ENCODE data around the gene PFDN4.

The PFDN4 gene

DNA sequence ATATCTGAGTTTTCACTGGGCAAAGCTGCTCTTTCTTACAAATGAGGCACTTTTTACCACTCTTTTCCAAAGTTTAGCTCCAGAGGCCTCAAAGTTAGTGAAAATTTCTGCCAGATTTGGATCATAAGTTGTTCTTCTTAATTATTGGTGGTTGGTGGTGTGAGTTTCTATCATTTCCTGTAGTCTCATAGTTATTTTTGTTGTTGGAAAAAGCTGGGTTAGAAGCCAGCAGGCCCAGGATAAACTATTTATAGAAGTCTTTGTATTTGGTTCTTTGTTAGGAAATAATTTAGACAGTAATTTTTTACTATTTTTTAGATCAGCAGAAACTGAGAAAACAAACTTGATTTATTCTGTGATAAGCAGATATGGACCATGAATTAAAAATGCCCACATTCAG lies 10.6 kb downstream of the PFDN4 start:
- no peak overlapping the region for H3K4me3 ChIP-seq (ENCODE audit: low read depth, low read length)
- no peak for DNase-seq (ENCODE audit: low read depth)
- TF ChIP-seq POLR2A (IDR thresholded peaks at IDR 0.05; ENCODE audit: extremely low read depth, insufficient read length) (no peak), MYC (IDR thresholded peaks at IDR 0.05; ENCODE audit: low read depth, low read length) (no peak)
- TF ChIP-seq, protein P1, sequence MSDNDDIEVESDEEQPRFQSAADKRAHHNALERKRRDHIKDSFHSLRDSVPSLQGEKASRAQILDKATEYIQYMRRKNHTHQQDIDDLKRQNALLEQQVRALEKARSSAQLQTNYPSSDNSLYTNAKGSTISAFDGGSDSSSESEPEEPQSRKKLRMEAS (IDR thresholded peaks at IDR 0.05; ENCODE audit: low read depth, low read length): no peak
- TF ChIP-seq, protein P2, sequence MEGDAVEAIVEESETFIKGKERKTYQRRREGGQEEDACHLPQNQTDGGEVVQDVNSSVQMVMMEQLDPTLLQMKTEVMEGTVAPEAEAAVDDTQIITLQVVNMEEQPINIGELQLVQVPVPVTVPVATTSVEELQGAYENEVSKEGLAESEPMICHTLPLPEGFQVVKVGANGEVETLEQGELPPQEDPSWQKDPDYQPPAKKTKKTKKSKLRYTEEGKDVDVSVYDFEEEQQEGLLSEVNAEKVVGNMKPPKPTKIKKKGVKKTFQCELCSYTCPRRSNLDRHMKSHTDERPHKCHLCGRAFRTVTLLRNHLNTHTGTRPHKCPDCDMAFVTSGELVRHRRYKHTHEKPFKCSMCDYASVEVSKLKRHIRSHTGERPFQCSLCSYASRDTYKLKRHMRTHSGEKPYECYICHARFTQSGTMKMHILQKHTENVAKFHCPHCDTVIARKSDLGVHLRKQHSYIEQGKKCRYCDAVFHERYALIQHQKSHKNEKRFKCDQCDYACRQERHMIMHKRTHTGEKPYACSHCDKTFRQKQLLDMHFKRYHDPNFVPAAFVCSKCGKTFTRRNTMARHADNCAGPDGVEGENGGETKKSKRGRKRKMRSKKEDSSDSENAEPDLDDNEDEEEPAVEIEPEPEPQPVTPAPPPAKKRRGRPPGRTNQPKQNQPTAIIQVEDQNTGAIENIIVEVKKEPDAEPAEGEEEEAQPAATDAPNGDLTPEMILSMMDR (IDR thresholded peaks at IDR 0.05; ENCODE audit: low read depth, low read length): no peak

DNA sequence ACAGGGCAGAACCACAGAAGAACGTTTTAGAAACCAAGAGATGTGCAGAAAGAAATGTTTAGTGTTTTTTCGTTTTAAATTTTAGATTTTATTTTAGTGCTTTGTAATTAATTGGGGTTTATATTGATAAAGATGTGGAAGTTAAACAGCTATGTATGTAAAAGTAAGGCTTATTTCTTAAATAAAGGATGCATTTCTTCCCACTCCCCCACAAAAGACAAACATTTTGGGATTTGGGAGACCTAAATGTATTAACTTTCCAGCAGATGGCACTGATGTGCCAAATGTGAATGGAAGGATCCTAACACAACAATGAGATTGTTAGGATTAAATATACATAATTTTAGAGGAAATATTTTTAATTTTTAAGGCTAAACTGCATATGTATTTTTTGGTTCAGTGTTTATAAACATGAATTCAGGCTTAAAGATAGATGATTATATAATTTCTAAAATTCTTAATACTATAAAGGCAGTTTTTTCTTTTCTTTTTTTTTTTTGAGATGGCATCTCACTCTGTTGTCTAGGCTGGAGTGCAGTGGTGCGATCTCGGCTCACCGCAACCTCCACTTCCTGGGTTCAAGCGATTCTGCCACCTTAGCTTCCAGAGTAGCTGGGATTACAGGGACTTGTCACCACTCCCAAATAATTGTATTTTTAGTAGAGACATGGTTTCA lies 12.0 kb downstream of the PFDN4 start:
- TF ChIP-seq, protein P2 (IDR thresholded peaks at IDR 0.05; ENCODE audit: low read depth, low read length): peak; percentile 34
- no peak for TF ChIP-seq MYC (IDR thresholded peaks at IDR 0.05; ENCODE audit: low read depth, low read length)
- DNase-seq (ENCODE audit: low read depth): peak; percentile 31
- no peak overlapping the region for H3K4me3 ChIP-seq (ENCODE audit: low read depth, low read length)

DNA sequence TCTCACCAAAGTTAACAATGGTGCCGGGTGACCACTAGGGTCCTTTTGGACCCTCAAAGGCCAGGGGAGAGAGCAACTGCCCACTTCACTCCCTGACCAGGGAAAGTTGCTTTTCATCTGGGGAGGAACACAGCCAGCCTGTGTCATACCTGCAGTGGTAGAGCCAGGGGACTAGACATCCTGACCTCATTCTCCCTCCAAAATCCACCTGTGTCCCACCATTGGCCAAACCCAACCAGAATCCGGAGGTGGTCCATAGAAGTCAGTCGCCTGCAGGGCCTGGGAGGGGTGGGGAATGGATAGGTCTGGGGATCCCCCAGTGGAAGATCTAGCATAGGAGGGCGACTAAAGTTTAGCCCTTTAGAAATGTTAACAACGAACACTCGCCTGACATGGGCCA lies 12.8 kb downstream of the PFDN4 start:
- no peak for TF ChIP-seq MYC (IDR thresholded peaks at IDR 0.05; ENCODE audit: low read depth, low read length)
- TF ChIP-seq POLR2A (IDR thresholded peaks at IDR 0.05; ENCODE audit: extremely low read depth, insufficient read length): no peak
- TF ChIP-seq, protein P1 (IDR thresholded peaks at IDR 0.05; ENCODE audit: low read depth, low read length): no peak
- TF ChIP-seq, protein P2 (IDR thresholded peaks at IDR 0.05; ENCODE audit: low read depth, low read length): no peak
- no peak for DNase-seq (ENCODE audit: low read depth)
- H3K4me3 ChIP-seq (ENCODE audit: low read depth, low read length): no peak overlapping the region

DNA sequence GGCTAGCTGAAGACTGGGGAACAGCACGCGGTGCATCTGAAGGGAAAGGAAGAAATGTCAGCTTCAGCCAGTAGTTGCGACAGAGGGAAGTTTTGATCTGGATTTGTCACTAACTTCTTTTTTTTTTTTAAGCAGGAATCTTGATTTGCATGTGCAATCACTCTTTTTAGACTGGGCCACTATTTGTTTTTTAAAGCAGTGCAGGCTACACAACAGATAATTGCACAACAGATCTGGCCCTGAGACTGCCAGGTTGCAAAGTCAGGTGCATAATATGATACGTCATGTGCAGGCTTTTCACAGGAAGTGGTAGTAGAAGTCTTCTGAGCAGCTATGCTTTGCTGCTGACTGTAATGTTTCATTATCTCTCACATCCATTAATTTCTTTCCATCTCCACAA lies 13.5 kb downstream of the PFDN4 start:
- DNase-seq (ENCODE audit: low read depth): no peak
- no peak overlapping the region for H3K4me3 ChIP-seq (ENCODE audit: low read depth, low read length)
- no peak for TF ChIP-seq POLR2A (IDR thresholded peaks at IDR 0.05; ENCODE audit: extremely low read depth, insufficient read length)
- TF ChIP-seq, protein P2 (IDR thresholded peaks at IDR 0.05; ENCODE audit: low read depth, low read length): no peak
- TF ChIP-seq, protein P1 (IDR thresholded peaks at IDR 0.05; ENCODE audit: low read depth, low read length): no peak
- TF ChIP-seq MYC (IDR thresholded peaks at IDR 0.05; ENCODE audit: low read depth, low read length): no peak

DNA sequence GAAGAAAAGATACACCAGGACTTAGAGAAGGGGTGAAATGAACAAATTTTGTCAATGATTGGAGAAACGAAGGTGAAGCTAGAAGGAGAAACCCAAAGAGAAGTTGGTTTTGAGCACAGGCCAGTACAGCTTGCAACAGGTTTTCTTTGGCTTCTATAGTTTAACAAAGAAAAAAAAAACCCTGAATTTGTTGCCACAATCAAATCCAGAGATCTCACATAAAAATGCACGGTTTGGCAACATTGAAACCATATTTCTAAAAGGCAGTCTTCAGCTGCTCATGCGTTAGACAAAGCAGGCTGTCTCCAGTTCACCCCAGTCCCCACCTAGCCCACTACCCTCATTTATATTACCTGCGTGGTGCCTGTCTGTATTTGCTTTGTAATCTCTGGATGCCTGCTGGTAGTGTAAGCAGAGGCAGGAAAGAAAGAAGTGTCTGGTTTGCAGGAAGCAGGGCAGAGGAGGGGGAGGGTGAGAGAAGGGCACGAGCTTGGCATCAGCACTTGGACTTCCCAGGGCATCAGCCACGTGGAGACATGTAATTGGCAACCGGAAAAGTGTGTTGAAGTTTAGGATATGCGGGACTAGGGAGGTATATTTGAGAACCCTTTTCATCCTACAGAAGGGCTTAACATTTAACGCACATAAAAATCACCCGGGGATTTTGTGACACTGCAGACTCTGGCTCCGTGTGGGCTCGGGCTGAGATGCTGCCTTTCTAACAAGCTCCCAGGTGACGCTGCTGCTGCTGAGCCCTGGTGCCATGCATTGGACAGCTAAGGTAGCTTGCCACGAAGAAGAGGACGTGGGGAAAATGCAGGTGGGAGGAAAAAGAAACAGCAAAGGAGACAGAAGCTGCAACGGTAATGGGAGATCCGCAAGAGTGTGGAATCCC lies 14.4 kb downstream of the PFDN4 start:
- TF ChIP-seq, protein P2 (IDR thresholded peaks at IDR 0.05; ENCODE audit: low read depth, low read length): no peak
- TF ChIP-seq, protein P1 (IDR thresholded peaks at IDR 0.05; ENCODE audit: low read depth, low read length): no peak
- TF ChIP-seq MYC (IDR thresholded peaks at IDR 0.05; ENCODE audit: low read depth, low read length) (no peak), POLR2A (IDR thresholded peaks at IDR 0.05; ENCODE audit: extremely low read depth, insufficient read length) (no peak)
- no peak overlapping the region for H3K4me3 ChIP-seq (ENCODE audit: low read depth, low read length)
- no peak for DNase-seq (ENCODE audit: low read depth)

Measured in NB4 (cell line).